GM12873 (cell line): Measurements from ENCODE around the gene AK3.

Experiments used
- TF ChIP-seq, protein P1 (sequence below): IDR thresholded peaks from 2 replicates; pipeline ENCODE4 v1.5.1; 2012; ENCODE audit warnings: low read depth, mild to moderate bottlenecking, moderate library complexity, low read length, control low read depth; ENCODE audit not compliant: insufficient read depth; ENCODE audit errors: missing control alignments

The AK3 gene

DNA sequence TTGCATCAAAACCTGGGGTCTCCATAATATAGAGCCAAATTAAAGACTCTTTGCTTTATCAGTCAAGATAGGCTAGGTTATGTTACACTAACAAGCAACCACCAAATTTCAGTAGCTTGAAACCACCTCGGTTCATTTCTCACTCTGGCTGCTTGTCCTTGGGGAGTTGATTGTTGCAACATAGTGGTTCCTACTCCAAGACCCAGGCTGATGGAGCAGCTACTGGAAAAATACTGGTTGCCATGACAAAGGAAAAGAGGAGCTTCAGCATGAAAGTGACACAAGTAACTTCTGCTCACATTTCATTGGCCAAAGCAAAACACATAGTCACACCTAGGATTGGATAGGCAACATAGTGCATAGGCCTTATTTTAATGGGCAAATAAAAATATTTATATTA is 33.2 kb upstream of the AK3 start:
- TF ChIP-seq, protein P1, sequence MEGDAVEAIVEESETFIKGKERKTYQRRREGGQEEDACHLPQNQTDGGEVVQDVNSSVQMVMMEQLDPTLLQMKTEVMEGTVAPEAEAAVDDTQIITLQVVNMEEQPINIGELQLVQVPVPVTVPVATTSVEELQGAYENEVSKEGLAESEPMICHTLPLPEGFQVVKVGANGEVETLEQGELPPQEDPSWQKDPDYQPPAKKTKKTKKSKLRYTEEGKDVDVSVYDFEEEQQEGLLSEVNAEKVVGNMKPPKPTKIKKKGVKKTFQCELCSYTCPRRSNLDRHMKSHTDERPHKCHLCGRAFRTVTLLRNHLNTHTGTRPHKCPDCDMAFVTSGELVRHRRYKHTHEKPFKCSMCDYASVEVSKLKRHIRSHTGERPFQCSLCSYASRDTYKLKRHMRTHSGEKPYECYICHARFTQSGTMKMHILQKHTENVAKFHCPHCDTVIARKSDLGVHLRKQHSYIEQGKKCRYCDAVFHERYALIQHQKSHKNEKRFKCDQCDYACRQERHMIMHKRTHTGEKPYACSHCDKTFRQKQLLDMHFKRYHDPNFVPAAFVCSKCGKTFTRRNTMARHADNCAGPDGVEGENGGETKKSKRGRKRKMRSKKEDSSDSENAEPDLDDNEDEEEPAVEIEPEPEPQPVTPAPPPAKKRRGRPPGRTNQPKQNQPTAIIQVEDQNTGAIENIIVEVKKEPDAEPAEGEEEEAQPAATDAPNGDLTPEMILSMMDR = no peak

DNA sequence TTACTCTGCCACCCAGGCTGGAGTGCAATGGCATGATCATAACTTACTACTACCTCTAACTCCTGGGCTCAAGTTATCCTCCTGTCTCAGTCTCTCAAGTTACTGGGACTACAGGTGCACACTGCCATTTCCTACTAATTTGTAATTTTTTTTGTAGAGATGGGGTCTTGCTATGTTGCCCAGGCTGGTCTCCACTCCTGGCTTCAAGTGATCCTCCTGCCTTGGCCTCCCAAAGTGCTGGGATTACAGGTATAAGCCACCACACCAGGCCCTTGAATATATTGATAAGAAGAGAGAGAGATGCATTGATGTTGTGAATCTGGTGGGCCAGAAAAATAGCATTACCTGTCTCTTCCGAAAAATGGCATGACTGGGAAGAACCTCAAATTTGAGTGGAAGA is 30.8 kb upstream of the AK3 start:
- TF ChIP-seq, protein P1 = no peak

DNA sequence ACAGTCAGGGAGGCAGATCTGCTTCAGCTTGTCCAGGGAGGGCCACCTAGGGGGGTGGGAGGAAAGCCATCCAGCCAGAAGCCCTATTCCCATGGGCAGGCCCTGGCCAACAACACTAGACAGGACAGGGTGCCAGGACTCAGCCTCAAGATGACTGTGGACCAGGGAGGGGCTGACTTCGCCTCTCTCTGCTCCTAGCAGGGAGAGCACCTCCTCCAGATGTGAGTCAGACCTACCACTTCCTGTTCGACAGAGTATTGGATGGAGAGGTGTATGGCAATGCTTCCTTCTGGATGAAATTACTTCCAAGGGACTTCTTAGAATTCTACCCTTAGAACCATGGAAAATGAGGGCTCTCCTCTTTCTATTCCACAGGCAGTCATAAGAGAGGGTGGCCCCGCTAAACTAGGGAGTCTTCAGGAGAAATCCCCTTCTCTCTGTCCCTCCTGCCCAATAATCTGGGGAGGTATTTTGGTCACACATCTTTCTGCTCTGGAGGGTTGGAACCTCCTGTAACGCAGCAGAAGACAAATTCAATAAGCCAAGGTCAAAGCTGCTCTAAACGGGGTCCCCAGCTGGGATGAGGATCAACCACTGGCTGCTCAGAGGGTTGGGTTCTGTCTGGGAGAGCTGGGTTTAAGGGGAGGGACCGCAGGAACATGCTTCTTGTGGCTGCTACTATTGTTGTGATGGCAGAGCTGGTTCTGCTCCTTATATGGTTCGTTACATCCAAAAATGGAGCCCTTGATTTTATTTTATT is 28.5 kb upstream of the AK3 start:
- TF ChIP-seq, protein P1 = no peak

DNA sequence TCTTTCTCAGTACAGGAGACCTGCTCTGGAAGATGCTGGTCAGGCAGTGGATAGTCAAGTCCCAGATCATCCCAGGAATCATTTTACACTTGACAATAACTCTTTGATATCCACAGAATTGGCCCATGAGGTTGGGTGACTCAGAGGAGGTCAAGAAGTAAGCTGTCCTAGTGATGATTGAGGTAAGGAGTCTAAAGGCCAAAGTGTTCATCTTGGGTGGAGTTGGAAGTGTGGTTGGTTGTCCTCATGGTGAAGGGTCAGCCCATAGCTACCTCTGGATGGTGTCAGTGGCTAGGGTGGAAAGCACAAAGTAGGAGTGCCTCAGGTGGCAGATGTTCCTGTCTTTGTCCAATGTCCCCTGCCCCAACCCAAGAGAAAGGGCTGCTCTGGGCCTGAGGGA is 27.7 kb upstream of the AK3 start:
- TF ChIP-seq, protein P1 = no peak

DNA sequence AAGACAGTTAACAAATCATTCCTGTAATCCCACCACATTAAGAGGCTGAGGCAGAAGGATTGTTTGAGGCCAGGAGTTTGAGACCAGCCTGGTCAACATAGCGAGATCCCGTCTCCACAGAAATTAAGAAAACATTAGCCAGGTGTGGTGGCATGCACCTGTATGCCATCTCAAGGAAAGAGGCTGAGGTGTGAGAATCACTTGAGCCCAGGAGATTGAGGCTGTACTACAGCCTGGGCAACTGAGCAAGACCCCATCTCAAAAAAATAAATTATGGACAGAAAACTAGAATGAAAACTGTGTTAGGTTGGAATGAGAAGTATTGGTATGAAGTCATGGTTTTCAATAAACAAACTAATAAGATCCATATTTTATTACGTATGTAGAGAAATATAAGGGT is 23.0 kb upstream of the AK3 start:
- TF ChIP-seq, protein P1 = no peak

DNA sequence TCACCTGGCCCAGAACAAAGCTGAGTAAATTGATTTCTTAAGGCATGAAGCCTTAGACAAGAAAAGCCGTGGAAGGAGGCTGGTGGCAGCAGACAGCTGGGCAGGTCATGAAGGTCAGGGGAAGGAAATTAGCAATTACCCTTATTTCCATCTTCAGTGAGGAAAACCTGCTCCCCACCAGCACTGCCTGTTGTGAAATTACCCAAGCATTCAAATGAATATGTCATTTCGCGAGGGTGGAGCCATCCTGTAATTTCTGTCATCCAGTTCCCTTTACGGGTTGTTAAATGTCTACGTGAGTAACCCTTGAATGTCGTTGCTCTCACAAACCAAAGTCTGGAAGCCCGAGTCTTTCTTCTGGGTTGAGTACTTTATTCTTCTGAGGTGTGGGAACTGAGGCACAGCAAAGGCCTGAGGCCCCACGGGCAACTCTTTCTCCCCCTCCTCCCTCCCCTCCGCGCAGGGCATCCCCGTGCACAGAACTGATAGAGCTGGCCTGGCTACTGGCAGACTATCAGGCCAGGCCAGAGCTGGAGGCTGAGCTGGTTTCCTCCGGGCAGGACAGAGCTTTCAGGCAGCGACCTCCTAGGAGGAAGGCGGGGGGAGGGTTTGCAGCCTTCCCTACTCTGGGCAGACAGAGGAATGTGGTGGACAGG is 22.0 kb upstream of the AK3 start:
- TF ChIP-seq, protein P1 = no peak

DNA sequence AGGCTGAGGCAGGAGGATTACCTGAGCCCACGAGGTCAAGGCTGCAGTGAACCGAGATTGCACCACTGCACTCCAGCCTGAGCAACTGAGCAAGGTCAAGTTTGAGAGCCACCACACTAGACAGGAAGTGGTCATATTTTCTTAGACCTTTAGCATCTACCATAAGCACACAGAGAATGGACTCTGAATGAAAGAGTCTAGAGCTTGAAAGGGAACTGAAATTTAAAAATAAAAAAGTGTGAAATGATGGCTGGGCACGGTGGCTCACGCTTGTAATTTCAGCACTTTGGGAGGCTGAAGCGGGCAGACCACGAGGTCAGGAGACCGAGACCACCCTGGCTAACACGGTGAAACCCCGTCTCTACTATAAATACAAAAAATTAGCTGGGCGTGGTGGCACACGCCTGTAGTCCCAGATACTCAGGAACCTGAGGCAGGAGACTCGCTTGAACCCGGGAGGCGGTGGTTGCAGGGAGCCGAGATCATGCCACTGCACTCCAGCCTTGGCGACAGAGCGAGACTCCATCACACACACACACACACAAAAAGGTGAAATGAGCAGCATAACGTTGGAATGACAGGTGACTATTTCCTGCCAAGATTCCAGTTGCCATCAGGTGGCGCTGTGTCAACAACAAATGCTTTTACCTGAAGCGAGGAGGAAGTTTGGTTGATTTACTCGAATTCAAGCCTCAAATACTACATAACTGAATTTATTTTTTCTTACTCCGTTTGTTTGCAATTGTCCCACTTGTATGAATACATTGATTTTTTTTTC is 21.3 kb upstream of the AK3 start:
- TF ChIP-seq, protein P1 = peak; percentile 83
